GM12873 (cell line): ENCODE results near the gene TOR4A.
A peak's percentile ranks its signal among the peaks of the same experiment; 100 is the strongest.

Experiments
- CTCF ChIP-seq: IDR thresholded peaks from 2 replicates; pipeline ENCODE4 v1.5.1; 2012; ENCODE audit warnings: low read depth, mild to moderate bottlenecking, moderate library complexity, low read length, control low read depth; ENCODE audit not compliant: insufficient read depth; ENCODE audit errors: missing control alignments

TOR4A gene

GRCh38 chr9:137235424-137236237 is 41.9 kb upstream of the TOR4A start:
- no peak for TF ChIP-seq CTCF

- peak; percentile 94 for TF ChIP-seq CTCF
These were observed 41.1 kb upstream of the TOR4A start for GRCh38 chr9:137236238-137236935.

GRCh38 chr9:137236936-137237421 is 40.5 kb upstream of the TOR4A start:
- no peak for TF ChIP-seq CTCF

GRCh38 chr9:137237759-137238726 is 39.5 kb upstream of the TOR4A start:
- no peak for TF ChIP-seq CTCF

GRCh38 chr9:137240318-137240840 is 37.1 kb upstream of the TOR4A start:
- TF ChIP-seq CTCF, result no peak

- TF ChIP-seq CTCF, result no peak
These were observed 36.6 kb upstream of the TOR4A start, which contains the start of gene TUBB4B for GRCh38 chr9:137240841-137241489. TUBB4B (plus strand) TSS chr9:137241287; CDS start chr9:137241361, 74 bp downstream.
